Fibroblast of mammary gland (primary cell): ENCODE results near the gene TIPARP.
"Not testable (repeated sequence)": the region's sequence is repeated elsewhere in the genome, so short reads cannot be mapped to it uniquely, and the experiment has no call there.

Source experiments
- DNase-seq: peaks from one replicate; pipeline ENCODE4 v3.0.0-alpha.2; 2010; ENCODE audit warnings: low read depth
- H3K4me3 ChIP-seq: 2 replicates; pipeline ENCODE4 v1.5.1; 2011; ENCODE audit warnings: low read depth, mild to moderate bottlenecking, low read length, moderate library complexity; ENCODE audit not compliant: control insufficient read depth
- TF ChIP-seq, protein P1 (sequence below): conservative IDR thresholded peaks from 2 replicates; pipeline ENCODE4 v1.5.1; 2011; ENCODE audit warnings: low read depth, low read length, inconsistent platforms; ENCODE audit not compliant: control insufficient read depth, insufficient read depth

The TIPARP gene

DNA sequence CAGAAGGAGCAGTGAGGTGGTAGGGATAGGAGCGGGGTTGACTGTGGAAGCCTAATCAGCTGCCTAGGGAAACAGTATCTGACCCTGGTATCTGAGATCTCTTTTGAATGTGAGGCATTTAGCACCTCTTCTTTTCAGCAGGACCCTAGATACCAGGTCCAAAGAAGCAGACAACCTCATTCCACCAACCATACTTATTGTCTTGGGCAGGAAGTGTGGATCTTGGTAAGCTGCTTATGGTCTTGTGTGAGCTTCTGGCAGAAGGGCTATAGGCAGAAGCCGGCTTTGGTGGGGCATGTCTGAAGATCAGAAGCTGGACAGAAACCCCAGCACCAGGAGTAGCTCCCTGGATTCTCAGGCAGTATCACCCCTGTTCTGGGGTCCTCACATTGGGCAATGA lies 65.6 kb downstream of the TIPARP start:
- DNase-seq, result no peak
- TF ChIP-seq, protein P1, sequence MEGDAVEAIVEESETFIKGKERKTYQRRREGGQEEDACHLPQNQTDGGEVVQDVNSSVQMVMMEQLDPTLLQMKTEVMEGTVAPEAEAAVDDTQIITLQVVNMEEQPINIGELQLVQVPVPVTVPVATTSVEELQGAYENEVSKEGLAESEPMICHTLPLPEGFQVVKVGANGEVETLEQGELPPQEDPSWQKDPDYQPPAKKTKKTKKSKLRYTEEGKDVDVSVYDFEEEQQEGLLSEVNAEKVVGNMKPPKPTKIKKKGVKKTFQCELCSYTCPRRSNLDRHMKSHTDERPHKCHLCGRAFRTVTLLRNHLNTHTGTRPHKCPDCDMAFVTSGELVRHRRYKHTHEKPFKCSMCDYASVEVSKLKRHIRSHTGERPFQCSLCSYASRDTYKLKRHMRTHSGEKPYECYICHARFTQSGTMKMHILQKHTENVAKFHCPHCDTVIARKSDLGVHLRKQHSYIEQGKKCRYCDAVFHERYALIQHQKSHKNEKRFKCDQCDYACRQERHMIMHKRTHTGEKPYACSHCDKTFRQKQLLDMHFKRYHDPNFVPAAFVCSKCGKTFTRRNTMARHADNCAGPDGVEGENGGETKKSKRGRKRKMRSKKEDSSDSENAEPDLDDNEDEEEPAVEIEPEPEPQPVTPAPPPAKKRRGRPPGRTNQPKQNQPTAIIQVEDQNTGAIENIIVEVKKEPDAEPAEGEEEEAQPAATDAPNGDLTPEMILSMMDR, result no peak
- no peak overlapping the region for H3K4me3 ChIP-seq

DNA sequence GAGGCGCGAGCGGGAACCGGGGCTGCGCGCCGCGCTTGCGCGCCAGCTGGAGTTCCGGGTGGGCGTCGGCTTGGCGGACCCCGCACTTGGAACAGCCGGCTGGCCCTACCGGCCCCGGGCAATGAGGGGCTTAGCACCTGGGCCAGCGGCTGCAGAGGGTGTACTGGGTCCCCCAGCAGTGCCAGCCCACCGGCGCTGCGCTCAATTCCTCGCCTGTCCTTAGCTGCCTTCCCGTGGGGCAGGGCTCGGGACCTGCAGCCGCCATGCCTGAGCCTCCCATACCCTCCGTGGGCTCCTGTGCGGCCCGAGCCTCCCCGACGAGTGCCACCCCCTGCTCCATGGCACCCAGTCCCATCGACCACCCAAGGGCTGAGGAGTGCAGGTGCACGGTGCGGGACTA lies 66.2 kb downstream of the TIPARP start:
- DNase-seq, H3K4me3 ChIP-seq: not testable (repeated sequence)

DNA sequence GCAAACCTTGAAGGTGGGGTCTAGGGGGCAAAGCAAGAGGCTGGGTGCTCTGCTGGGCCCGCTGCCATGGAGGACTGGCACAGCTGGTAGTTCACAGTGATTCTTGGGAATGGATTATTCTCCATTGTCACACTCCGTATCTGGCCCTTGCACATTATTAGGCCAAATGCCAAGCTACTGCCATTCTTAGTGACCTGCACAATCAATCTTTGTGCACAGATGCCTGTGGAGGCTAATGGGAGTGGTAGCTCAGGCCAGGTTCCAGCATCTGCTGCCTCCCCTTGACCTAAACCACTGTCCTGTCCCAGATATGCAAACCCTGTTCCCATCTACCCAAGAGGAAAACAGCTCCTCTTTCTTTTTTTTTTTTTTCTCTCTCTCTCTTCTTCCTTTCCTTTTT lies 67.5 kb downstream of the TIPARP start:
- TF ChIP-seq, protein P1, result no peak
- H3K4me3 ChIP-seq, result no peak overlapping the region
- DNase-seq, result no peak

DNA sequence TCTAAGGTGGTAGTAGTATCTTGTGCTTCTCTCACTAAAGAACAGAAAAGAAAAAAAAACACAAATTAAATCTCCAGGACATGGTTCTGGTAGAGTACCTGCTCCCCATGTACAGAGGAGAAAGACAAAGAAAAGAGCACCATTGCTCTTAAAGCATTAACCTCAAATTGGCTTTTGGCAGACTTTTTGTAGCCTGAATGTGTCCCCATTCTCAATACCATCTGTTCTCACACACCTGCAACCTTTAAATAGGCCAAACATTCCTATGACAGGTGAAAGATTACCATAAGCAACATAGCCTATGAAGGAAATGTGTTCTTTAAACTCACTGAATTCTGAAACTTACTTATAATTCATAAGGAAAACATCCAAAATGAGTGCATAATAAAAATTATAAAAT lies 68.0 kb downstream of the TIPARP start:
- TF ChIP-seq, protein P1, result no peak
- no peak for DNase-seq
- H3K4me3 ChIP-seq, result no peak overlapping the region

DNA sequence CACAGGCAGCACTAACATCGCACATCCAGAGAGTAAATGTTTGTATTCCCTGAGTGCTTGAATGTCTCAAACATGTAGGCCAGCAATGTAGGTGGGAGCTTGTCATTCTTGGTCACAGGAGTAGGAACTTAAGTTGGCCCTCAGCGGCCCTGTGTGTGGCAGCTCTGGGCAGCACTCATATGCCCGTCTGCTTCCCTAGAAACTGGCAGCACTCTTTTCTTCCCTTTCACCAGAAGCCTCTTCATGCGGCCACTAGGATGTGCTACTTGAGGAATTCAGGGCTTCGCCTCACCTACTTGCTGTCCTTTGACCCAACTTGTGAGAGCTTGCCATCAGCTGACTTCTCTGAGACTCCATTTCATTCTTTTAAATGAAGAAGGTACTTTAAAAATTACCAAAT lies 69.5 kb downstream of the TIPARP start:
- DNase-seq, result no peak
- TF ChIP-seq, protein P1, result no peak
- no peak overlapping the region for H3K4me3 ChIP-seq

DNA sequence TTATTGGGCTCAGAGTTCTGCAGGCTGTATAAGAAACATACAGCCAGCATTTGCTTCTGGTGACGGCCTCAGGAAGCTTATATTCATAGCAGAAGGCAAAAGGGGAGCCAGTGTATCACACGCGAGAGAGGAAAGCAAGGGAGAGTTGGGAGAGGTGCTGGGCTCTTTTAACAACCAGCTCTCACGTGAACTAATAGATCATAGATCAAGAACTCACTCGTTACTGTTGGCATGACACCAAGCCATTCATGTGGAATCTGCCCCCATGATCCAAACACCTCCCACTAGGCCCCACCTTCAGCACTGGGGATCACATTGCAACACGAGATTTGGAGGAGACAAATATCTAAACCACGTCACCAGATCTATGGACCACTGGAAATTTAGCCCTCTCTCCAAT lies 70.2 kb downstream of the TIPARP start:
- TF ChIP-seq, protein P1, result no peak

DNA sequence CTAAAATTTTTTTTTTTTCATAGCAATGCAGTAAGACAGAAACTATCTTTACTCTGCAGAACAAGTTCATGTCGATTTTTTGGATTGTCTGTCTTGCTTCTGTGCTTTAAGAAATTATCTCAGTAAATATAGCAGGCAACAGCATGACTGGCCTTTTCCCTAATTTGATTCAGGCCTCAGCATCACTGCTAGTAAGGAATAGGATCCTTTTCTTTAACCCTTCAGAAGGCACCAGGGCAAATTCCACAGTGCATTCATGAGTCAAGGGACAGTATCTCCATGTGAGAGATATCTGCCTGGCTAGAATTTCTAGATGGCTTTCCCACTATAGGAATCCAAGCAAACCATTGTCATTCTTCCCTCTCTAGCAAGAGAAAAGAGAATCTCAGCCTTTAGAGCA lies 71.4 kb downstream of the TIPARP start:
- TF ChIP-seq, protein P1, result no peak
- DNase-seq, result no peak
- no peak overlapping the region for H3K4me3 ChIP-seq

More for the DNA sequence above, 70.2 kb downstream of the TIPARP start:
- H3K4me3 ChIP-seq, result no peak overlapping the region
- DNase-seq, result no peak
